Measurements from ENCODE around the gene GPR63.

DNA sequence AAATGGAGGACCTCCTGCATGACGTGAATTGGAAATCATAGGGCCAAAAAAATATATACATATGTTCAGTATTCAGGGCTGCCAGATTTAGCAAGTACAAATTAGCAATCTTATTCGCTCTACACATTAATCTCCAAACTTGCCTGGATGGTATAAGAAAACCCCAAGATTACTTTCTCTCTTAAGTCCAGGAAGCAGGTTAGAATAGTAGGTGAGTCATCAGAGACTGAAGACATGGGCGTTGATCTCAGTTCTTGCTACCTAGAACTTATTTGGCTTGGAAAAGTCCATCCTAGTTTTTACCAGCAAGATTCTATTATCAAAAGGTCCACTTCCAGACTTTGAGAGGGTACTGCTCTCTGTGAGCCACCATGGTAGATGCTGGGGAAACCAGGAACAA, 47.4 kb downstream of the GPR63 start:
- TF ChIP-seq, protein P1, sequence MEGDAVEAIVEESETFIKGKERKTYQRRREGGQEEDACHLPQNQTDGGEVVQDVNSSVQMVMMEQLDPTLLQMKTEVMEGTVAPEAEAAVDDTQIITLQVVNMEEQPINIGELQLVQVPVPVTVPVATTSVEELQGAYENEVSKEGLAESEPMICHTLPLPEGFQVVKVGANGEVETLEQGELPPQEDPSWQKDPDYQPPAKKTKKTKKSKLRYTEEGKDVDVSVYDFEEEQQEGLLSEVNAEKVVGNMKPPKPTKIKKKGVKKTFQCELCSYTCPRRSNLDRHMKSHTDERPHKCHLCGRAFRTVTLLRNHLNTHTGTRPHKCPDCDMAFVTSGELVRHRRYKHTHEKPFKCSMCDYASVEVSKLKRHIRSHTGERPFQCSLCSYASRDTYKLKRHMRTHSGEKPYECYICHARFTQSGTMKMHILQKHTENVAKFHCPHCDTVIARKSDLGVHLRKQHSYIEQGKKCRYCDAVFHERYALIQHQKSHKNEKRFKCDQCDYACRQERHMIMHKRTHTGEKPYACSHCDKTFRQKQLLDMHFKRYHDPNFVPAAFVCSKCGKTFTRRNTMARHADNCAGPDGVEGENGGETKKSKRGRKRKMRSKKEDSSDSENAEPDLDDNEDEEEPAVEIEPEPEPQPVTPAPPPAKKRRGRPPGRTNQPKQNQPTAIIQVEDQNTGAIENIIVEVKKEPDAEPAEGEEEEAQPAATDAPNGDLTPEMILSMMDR (IDR thresholded peaks at IDR 0.05; ENCODE audit: low read depth, low read length, poor library complexity, severe bottlenecking): no peak
- no peak for TF ChIP-seq EZH2phosphoT487 (IDR thresholded peaks at IDR 0.05; ENCODE audit: borderline replicate concordance, low read length)
